ENCODE results near the gene PRR14. TPM values are rescaled to one million over a fixed set of nuclear protein-coding genes. Genes with fewer than 3 reads are reported as not detected.

The PRR14 gene
- polyA plus RNA-seq, 3 donors = 44.8 to 54.8 (median 46.6) TPM

GRCh38 chr16:30656388-30656787, 5.6 kb downstream of the PRR14 start:
- DNase-seq (ENCODE audit: extremely low read depth in 1 of 11, low read depth in 9 of 11, low spot score in 4 of 11) = no peak

GRCh38 chr16:30656974-30657865, 6.5 kb downstream of the PRR14 start:
- DNase-seq (ENCODE audit: extremely low read depth in 1 of 11, low read depth in 9 of 11, low spot score in 4 of 11) = peak in 2 of 11 donors; percentile 31 to 41

- peak; percentile 100 for DNase-seq (ENCODE audit: extremely low read depth in 1 of 11, low read depth in 9 of 11, low spot score in 4 of 11)
Observed at GRCh38 chr16:30657866-30658730, 7.3 kb downstream of the PRR14 start, which contains the start of gene FBRS. TSS of gene FBRS (plus strand) at chr16:30658431. CDS start at chr16:30659519, 1,088 bp downstream.

- DNase-seq (ENCODE audit: extremely low read depth in 1 of 11, low read depth in 9 of 11, low spot score in 4 of 11) = peak in 10 of 11 donors; percentile 90 to 96 (median 94)
Observed at GRCh38 chr16:30658731-30659506, 8.2 kb downstream of the PRR14 start.

GRCh38 chr16:30659507-30660423, 9.0 kb downstream of the PRR14 start:
- DNase-seq (ENCODE audit: extremely low read depth in 1 of 11, low read depth in 9 of 11, low spot score in 4 of 11) = peak in 1 of 11 donors; percentile 28

GRCh38 chr16:30660424-30661261, 9.9 kb downstream of the PRR14 start:
- DNase-seq (ENCODE audit: extremely low read depth in 1 of 11, low read depth in 9 of 11, low spot score in 4 of 11) = no peak

GRCh38 chr16:30662449-30662848, 11.7 kb downstream of the PRR14 start:
- DNase-seq (ENCODE audit: extremely low read depth in 1 of 11, low read depth in 9 of 11, low spot score in 4 of 11) = no peak

GRCh38 chr16:30663038-30663437, 12.3 kb downstream of the PRR14 start:
- DNase-seq (ENCODE audit: extremely low read depth in 1 of 11, low read depth in 9 of 11, low spot score in 4 of 11) = no peak

- no peak for DNase-seq (ENCODE audit: extremely low read depth in 1 of 11, low read depth in 9 of 11, low spot score in 4 of 11)
Observed at GRCh38 chr16:30663820-30664219, 13.1 kb downstream of the PRR14 start.

- DNase-seq (ENCODE audit: extremely low read depth in 1 of 11, low read depth in 9 of 11, low spot score in 4 of 11) = no peak
Observed at GRCh38 chr16:30664616-30665109, 13.9 kb downstream of the PRR14 start.

- no peak for DNase-seq (ENCODE audit: extremely low read depth in 1 of 11, low read depth in 9 of 11, low spot score in 4 of 11)
Observed at GRCh38 chr16:30665155-30665829, 14.5 kb downstream of the PRR14 start.

GRCh38 chr16:30665830-30666190, 15.1 kb downstream of the PRR14 start:
- no peak for DNase-seq (ENCODE audit: extremely low read depth in 1 of 11, low read depth in 9 of 11, low spot score in 4 of 11)

GRCh38 chr16:30666681-30667080, 15.9 kb downstream of the PRR14 start:
- no peak for DNase-seq (ENCODE audit: extremely low read depth in 1 of 11, low read depth in 9 of 11, low spot score in 4 of 11)

GRCh38 chr16:30667361-30667905, 16.7 kb downstream of the PRR14 start:
- no peak for DNase-seq (ENCODE audit: extremely low read depth in 1 of 11, low read depth in 9 of 11, low spot score in 4 of 11)

GRCh38 chr16:30668393-30668792, 17.6 kb downstream of the PRR14 start:
- DNase-seq (ENCODE audit: extremely low read depth in 1 of 11, low read depth in 9 of 11, low spot score in 4 of 11) = no peak

Data from renal cortex interstitium (tissue), 11 donors.